NCI-H510A (cell line): ENCODE measurements around the gene ERMP1.
A peak's percentile ranks its signal among the peaks of the same experiment; 100 is the strongest.
"Not testable (repeated sequence)": the region's sequence is repeated elsewhere in the genome, so short reads cannot be mapped to it uniquely, and the experiment has no call there.

Experiments used
- DNase-seq: peaks from one replicate; lab custom pipeline; 2025; lab: John Stamatoyannopoulos, UW

ERMP1 gene

DNA sequence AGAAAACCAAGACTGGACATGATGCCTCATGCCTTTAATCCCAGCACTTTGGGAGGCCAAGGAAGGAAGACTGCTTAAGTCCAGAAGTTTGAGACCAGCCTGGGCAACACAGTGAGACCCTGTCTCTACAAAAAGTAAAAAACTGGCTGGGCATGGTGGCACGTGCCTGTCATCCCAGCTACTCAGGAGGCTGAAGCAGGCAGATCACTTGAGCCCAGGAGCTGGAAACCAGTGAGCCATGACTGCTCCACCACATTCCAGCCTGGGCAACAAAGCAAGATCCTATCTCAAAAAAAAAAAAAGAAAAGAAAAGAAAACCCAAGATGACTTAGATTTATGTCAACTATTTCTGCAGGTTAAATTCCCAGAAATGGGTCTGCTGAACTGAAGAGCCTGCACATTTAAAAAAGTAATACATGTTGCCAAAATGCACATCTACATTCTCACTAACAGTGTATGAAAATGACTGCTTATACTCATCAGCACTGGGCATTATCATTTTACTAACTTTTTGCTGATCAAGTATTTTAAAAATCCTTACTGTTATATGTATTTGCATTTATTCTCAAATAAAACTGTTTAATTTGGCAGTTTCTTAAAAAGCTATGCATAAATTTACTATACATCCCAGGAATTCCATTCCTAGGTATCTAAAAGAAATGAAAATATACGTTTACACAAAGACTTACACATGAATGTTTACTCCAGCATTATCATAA, 14.3 kb downstream of the ERMP1 start:
- DNase-seq, result no peak

DNA sequence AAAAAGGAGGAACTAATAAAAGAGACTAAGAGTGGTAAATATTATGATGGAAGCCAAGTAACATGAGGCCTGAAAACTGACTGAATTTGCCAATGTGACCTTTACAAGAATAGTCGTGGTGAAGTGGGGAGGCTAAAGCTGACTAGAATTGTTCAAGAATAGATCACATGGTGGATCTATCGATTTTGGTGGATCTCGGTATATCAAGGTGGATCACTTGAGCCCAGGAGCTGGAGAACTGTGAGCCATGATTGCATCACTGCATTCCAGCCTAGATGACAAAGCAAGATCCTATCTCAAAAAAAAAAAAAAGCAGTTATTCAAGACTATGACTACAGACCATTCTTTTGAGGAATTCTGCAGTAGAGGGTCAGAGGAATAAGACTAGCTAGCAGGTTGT, 15.1 kb downstream of the ERMP1 start:
- DNase-seq, result no peak

DNA sequence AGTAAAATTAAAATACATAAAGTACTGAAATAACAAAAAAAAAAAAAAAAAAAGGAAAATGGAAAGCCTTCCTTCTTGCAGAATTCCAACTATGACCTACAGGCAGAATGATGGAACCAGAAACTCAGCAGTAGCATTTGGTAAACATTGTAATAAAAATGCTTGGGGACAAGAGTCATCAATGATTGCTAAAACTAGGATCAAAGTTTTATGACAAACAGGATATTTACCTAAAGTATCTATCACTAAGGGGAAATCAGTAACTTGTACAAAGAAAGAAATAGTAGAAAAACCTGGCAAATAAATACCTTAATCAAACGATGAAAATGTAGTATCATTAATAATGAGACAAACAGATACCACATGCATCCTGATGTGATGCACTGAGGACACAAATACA, 17.5 kb downstream of the ERMP1 start:
- DNase-seq, result no peak

DNA sequence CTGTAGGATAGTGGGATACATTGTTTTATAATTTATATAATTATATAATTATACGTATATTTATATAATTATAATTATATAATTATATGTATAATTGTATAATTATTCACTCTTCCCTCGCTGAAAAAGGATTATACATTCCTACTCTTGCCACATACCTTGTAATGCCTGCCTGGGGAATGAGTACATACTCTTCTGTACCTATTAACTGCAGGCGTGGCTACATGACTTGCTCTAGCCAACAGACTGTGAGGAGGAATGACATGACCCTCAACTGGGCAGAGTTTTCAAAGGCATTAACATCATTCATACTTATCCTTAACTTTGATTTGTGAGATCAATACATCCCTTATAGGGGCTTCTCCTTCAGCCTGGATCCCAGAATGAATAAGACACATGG, 19.1 kb downstream of the ERMP1 start:
- no peak for DNase-seq

DNA sequence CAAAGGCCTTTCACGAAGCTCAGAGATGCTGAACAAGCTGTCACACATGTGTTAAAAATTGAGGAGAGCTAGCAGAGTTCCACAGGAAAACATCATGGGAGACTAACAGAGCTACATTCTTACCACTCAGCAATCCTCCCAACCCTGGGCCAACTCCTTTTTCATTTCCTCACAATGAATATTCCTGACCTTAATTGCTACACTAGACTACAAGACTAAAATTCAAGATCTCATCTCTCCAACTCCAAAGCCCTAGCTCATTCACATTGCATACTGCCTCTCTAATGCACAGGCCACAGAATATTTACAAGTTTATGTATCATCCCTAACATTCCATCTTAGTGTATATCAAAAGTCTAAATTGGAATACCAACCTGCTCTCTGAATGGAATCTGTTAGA, 21.2 kb downstream of the ERMP1 start:
- no peak for DNase-seq

DNA sequence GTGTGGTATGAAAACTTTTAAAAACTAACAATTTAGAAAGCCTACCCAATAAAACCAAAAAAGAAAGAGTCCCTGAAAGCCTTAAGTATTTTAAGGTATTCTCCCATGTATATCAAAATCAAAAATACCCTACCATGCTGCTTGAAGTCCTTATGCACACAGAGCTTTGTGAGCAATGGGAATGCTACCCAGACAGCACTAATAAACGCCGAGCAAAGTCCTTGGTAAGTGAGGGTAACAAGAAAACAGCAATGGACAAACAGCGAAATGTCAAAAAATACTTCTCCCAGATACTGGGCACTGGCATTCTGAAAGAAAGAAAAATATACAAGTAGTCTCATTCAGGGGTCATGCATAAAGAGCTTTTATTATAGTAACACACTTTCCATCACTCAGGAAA, 27.4 kb downstream of the ERMP1 start:
- DNase-seq, result no peak

DNA sequence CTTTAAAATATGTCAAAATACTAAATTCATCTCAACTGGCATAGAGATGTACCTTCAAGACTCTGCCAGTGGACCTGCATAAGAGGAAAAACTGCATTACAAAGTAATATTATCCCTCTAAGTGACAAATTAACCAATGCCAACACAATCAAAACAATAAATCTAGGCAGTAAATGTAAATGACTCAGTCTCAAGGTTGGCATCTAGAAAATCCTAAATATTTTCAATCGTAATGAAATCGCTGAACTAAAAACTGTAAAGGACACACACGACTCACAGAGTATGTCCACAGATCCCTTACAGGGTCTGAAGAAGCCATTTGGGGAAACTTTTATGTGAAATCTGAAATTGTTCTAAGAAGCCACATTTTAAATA, 31.2 kb downstream of the ERMP1 start:
- DNase-seq, result no peak

DNA sequence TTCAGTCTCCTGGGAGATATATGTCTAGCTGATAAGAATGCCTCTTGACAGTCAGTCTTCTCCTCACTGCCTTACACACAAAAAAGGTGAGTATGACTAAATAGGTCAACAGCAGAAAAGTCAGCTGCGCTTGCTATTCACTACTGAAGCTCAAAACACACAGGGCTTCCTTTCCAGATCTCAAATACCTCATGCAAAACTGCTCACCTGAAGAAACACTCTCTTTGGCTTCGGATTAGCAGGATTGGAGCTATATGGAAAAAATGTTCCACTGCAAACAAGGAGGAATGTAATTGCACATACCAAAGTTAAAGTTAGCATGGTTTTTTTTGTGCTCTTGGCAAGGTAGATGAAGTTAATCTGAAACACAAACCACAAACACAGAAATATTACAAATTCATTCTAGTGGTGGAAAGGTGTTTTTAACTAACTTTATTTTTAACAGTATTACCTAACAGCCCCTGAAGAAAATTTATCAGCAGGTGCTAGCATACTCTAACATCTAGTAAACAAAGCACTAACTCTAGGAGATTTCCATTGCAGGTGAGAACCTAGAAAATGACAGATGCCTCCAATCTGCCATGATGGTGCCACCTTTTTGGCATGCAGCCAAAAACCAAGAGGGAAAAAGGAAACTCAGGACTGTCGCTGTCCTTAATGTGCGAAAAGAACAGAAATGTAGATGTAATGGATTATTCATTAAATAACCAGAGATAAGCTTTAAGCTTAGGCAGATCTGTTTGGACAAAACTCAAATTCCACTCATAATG, 31.8 kb downstream of the ERMP1 start:
- peak; percentile 2 for DNase-seq

DNA sequence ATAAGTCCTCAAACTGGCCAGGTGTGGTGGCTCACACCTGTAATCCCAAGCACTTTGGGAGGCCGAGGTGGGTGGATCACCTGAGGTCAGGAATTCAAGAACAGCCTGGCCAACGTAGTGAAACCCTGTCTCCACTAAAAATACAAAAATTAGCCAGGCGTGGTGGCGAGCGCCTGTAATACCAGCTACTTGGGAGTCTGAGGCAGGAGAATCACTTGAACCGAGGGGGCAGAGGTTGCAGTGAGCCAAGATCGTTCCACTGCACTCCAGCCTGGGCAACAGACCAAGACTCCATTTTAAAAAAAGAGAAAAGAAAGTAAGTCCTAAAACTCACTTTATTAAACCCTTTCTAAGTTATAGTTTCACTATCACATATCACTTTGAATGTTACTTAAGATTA, 32.5 kb downstream of the ERMP1 start:
- not testable (repeated sequence) for DNase-seq

DNA sequence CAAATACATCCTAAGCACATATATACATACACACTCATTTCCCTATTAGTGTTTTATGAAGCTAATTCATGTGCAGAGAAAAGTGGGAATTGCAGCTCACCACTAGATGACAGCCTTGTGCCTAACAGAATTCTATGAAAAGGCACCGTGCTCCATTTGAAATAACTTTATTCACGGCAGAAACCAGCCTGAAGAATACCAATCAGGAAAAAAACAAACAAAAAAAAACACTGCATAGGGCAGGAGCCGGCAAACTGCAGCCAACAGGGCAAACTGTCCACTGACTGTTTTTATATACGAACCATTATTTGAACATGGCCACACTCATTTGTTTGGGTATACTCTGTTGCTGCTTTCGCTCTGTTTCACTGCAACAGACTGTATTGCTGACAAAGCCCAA, 33.6 kb downstream of the ERMP1 start:
- DNase-seq, result peak; percentile 7

DNA sequence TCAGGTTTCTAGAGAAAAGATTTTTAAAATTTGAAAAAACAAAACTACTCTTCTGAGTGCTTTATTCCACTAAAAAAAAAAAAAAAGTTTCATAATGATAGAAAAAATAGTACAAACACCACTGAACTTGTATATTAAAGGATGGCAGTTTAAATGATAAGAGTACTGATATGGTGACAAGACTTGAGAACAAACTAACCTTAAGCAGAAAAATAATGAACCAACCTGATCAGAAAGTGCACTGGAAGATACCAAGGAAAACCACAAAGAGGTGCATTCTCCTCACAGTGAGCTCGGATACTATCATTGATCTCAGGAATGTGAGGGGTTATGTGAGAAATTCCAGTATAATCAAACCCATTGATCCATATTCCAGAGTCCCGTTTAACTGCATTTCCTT, 34.3 kb downstream of the ERMP1 start:
- no peak for DNase-seq

DNA sequence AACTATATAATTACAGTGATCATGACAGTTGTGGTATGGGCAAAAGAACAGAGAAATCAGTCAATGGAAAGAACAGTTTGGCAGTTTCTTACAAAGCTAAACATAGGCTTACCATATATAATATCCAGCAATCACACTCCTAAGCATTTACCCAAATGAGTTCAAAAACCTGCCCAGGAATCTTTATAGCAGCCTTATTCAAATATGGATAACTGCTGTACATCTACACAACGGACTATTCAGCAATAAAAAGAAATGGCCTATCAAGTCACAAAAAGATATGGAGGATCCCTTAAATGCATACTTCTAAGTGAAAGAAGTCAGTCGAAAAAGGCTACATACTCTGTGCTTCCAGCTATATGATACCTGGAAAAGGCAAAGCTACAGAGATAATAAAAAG, 36.6 kb downstream of the ERMP1 start:
- no peak for DNase-seq

DNA sequence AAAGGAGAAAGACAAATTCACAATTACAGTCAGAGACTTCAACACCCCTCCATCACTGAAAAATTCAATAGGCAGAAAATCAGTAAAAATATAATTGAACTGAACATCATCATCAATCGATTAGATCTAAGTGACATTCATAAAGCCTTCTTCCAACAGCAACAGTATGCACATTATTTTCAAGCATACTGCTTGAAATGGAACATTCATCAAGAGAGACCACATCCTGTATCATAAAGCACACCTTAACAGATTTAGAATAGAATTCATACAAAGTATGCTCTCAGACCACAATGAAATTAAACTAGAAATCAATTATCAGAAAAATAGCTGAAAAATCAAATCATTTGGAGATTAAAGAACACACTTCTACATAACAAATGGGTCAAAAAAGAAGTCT, 39.1 kb downstream of the ERMP1 start:
- DNase-seq, result no peak

DNA sequence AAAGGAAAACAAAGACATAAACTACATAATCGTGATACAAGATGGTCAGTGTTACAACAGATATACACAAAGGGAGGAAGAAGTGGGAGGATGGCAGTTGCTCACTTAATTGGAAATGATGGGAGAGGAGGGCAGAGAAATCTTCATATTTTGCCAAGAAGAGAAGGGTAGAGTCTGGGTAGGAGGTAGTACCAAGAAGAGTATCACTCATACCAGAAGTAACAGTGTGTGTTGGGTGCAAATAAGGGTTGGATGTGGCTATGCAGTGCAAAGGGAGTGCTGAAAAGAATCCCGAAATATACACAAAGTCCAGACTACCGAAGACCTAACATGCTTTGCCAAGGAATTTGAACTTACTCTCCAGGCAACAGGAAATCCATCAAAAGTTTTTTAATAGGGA, 41.0 kb downstream of the ERMP1 start:
- DNase-seq, result no peak

DNA sequence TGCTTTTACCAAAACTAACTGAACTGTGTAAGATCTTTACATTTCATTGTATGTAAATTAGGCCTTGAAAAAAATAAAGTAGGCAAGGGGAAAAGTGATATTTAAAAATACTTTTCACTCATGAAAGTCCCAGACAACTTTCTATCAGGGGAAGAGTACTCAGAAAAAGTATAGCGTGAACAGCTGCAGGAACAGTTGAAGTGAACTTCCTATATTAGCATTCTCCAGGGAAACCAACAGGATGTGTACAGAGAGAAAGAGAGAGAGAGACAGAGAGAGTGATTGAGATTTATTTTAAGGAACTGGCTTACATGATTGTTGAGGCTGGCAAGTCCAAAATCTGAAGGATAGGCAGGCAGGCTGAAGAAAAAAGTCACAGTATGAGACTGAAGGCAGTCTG, 42.0 kb downstream of the ERMP1 start:
- no peak for DNase-seq

DNA sequence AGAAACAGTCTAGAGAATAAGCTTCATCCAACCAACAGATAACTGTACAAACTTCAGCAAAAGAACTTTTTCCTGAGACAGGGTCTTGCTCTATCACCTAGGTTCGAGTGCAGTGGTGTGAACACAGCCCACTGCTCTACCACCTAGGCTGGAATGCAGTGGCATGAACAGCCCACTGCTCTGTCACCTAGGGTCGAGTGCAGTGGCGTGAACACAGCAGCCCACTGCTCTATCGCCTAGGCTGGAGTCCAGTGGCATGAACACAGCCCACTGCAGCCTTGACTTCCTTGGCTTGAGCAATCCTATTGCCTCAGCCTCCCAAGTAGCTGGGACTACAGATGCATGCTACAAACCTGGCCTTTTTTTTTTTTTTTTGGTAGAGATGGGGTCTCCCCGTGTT, 43.4 kb downstream of the ERMP1 start:
- DNase-seq, result no peak

DNA sequence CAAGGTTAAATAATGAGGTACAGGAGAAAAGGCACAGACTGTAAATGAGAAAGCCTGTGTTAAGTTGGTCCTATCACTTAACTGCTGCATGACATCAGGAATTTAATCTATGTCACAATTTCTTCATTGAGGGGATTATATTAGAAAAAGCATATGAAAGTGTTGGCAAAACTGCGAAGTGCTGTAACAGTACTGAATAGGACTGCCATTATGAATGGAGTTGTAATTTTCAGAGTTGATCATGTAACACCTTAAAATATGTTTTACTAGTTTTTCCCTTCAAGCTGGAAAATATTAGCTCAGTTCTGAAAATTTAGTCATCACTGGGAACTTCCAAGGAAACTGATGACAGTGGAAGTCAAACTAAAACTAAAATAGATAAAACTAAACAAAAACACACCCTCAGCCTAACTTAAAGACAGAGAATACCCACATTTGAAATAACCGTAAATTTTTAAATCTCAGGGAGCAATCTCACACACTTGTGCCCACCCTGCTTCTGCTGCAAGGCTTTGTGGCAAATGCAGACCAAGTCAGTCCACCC, 45.1 kb downstream of the ERMP1 start:
- DNase-seq, result no peak

DNA sequence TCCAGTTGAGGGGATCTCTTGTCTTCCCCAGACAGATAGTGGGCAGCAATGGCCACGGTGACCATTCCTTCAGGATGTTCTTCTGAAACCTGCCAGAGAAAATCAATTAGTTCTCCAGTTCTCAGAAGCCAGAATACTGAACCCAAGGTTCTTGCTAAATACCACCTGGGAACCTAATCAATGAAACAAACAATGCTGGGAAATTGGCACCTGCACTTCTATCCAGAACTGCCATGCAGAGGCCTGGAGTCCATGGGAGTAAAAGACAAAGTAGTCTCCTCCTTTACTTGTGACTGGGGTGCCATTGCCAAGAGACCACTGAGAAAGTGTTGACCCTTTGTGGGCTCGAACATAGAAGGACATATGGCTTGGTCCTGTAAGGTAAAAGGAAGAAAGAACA, 45.7 kb downstream of the ERMP1 start:
- no peak for DNase-seq

DNA sequence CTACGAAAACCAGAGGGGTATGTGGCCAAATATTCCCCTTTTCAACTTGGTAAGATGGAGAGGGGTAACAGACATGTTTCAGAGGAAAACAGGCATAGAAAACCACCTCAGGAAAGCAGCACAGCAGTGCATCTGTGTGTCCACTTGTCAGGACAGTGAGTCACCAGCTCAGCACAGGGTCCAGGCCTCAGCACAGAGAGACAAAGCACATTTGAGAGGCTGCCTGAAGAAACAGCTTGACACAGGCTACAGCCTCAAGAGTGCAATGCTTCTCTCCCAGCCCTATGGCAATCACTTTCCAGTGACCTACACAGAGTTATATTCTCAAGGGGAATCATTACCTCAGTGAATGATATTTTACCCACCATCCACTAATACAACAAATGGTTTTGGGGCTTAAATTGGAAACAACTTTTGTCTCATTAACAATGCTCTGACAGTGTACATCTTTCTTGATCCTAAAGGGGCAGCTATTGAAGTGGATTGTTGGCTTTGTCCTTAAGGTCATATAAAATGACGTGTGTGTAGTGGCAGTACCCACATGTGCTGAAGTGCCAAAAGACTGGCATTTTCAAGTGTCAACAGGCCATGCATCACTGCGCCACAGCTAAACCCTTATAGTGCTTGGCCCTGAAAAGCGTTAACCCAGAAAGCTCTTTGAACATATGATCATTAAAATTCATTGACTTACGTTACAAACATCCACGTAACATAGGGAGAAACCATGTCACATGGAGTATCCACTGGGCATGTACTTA, 46.4 kb downstream of the ERMP1 start:
- DNase-seq, result no peak

DNA sequence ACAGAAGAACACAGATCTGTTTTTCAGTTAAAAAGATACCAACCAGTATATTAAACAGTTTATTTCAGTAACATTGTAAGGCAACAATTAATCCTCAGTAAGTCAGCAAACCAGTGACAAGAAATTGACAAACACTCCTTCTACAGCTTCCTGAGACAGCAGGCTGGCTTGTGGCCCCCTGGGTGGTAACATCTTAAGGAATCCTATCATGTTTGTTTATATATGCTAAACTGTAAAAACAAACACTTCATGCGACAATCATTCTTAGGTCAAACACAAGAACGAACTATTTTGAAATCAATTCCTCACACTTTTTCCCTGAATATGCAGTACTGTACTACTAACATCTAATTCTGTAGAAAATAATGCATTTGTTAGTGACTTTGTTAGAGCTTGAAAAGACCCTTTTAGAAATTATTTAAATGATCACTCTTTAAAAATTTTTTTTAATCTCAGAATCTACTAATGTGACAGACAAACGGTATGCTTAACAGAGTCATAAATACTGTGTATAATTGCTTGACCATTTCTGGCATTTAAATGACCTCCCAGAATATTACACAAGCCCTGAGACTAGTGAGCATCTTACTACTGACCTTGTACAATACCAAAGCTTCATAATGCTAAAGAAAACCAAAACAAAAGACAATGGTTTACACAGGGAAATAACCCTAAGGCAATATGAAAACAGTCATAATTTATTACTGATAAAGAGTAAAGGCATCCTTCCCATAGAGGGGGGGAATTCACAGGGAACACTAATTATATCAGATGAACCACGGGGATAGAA, 48.2 kb downstream of the ERMP1 start:
- no peak for DNase-seq

DNA sequence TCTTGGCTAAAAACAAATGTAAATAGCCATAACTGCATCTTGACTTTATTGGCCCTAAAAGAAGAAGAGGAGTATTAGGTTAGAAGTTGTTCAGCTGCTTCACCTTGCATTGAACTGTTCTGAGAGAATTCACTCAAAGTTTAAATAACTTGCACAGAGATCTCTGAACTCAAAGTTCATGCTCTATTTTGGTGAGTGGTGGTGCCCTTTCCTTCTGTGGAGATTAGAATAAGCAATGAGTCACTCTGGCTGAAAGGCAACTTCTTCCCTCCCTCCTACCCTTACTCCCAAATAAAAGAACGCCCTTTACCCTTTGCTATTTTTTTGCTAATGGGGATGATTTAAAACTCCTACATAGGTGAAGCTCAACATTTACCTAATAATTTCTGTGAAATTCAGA, 48.9 kb downstream of the ERMP1 start:
- no peak for DNase-seq

DNA sequence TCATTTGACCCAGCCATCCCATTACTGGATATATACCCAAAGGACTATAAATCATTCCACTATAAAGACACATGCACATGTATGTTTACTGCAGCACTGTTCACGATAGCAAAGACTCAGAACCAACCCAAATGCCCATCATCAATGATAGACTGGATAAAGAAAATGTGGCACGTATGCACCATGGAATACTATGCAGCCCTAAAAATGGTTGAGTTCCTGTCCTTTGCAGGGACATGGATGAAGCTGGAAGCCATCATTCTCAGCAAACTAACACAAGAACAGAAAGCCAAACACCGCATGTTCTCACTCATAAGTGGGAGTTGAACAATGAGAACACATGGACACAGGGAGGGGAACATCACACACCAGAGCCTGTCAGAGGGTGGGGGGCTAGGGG, 49.5 kb downstream of the ERMP1 start:
- DNase-seq, result not testable (repeated sequence)
